GM12878 (cell line): ENCODE data around the gene SPG7. TPM values are rescaled to one million over a fixed set of nuclear protein-coding genes. Genes with fewer than 3 reads are reported as not detected.

Experiments
- ATAC-seq: fragments of 200-7000 bp; cut with Tn5 transposase; 3 replicates; pipeline ENCODE4 v1.9.1; 2020; ENCODE audit warnings: mild to moderate bottlenecking, moderate library complexity
- BruUV-seq: library from RNA; stranded (reverse); fragments of 400-500 nt; replicated peaks from 2 replicates; lab custom pipeline; 2021; lab: Mats Ljungman, UMichigan
- CTCF ChIA-PET: fragments of 300-600 bp; sonication (Branson Sonifier 250); formaldehyde crosslinking; extraction: SDS; loops from one replicate; lab custom pipeline; 2021; ENCODE audit warnings: inconsistent platforms; lab: Yijun Ruan, JAX
- POLR2A ChIA-PET: fragments of 350-600 bp; formaldehyde crosslinking; extraction: SDS; loops from one replicate; lab custom pipeline; 2021; ENCODE audit warnings: inconsistent platforms; lab: Charles Lee
- RAD21 ChIA-PET: fragments of 300-600 bp; sonication (Branson Sonifier 250); formaldehyde crosslinking; loops from one replicate; lab custom pipeline; 2023; ENCODE audit warnings: antibody characterized with exemption; ENCODE audit not compliant: unreplicated experiment; lab: Charles Lee
- SMC1A ChIA-PET: fragments of 300-600 bp; sonication (Branson Sonifier 250); formaldehyde crosslinking; loops from one replicate; lab custom pipeline; 2023; ENCODE audit not compliant: unreplicated experiment, uncharacterized antibody; lab: Charles Lee
- DNase-seq: peaks from one replicate; pipeline ENCODE4 v3.0.0-alpha.2; 2011; ENCODE audit warnings: low read depth, low spot score
- FAIRE-seq: peaks from 3 replicates; lab custom pipeline; 2011; peaks lifted over from hg19 to GRCh38; lab: Jason Lieb, UNC
- H2AFZ ChIP-seq: 2 replicates; pipeline ENCODE4 v1.6.0; 2011; ENCODE audit warnings: low read depth, low read length, control low read depth; ENCODE audit not compliant: control insufficient read depth
- H3K27ac ChIP-seq: 2 replicates; pipeline ENCODE4 v1.5.1; 2011; ENCODE audit warnings: control low read depth; ENCODE audit not compliant: control insufficient read depth, insufficient read depth
- H3K27me3 ChIP-seq, 2 experiments: replicated peaks in 1 of 2; 2 replicates each; pipeline versions ENCODE4 v1.6.0 to v1.6.1; 2011; ENCODE audit warnings: low read length in 1 of 2; ENCODE audit not compliant: control insufficient read depth in 2 of 2, insufficient read depth in 2 of 2
- H3K36me3 ChIP-seq, 2 experiments: 2 replicates each; pipeline ENCODE4 v1.5.1; 2011; ENCODE audit warnings: low read length in 1 of 2; ENCODE audit not compliant: control insufficient read depth in 2 of 2, insufficient read depth in 2 of 2
- H3K4me1 ChIP-seq: 2 replicates; pipeline ENCODE4 v1.6.1; 2011; ENCODE audit warnings: mild to moderate bottlenecking, low read length, moderate library complexity, mixed read lengths; ENCODE audit not compliant: control insufficient read depth, insufficient read depth
- H3K4me2 ChIP-seq: 2 replicates; pipeline ENCODE4 v1.6.0; 2011; ENCODE audit warnings: control low read depth; ENCODE audit not compliant: control insufficient read depth, insufficient read depth
- H3K4me3 ChIP-seq: fragments of 200-600 bp; sonication (generic); 2 replicates; pipeline ENCODE4 v1.5.1; 2016
- H3K79me2 ChIP-seq: 2 replicates; pipeline ENCODE4 v1.6.0; 2011; ENCODE audit warnings: low read length; ENCODE audit not compliant: control insufficient read depth, insufficient read depth
- H3K9ac ChIP-seq: 2 replicates; pipeline ENCODE4 v1.8.0; 2011; ENCODE audit warnings: low read length, control low read depth, mixed read lengths; ENCODE audit not compliant: control insufficient read depth, insufficient read depth
- H3K9me3 ChIP-seq: replicated peaks from 3 replicates; pipeline ENCODE4 v1.5.1; 2011; ENCODE audit warnings: mild to moderate bottlenecking, low read length; ENCODE audit not compliant: control insufficient read depth, insufficient read depth
- H4K20me1 ChIP-seq: 2 replicates; pipeline ENCODE4 v1.6.0; 2011; ENCODE audit not compliant: control insufficient read depth, insufficient read depth
- CHD2 ChIP-seq: IDR thresholded peaks from 2 replicates; pipeline ENCODE4 v1.6.1; 2011; ENCODE audit warnings: low read depth, low read length, improper control_type of control experiment, borderline replicate concordance
- CTCF ChIP-seq, 3 experiments: IDR thresholded peaks in 2 of 3; conservative IDR thresholded peaks in 1 of 3; 2 replicates each; pipeline ENCODE4 v1.5.1; 2011; ENCODE audit warnings: low read depth in 3 of 3, low read length in 3 of 3, mild to moderate bottlenecking in 3 of 3, control low read depth in 2 of 3, moderate library complexity in 2 of 3, inconsistent platforms in 1 of 3, mixed read lengths in 1 of 3; ENCODE audit not compliant: control insufficient read depth in 2 of 3, insufficient read depth in 1 of 3; ENCODE audit errors: extremely low read depth in 1 of 3
- HDAC2 ChIP-seq: fragments of 200-600 bp; sonication (generic); IDR thresholded peaks from 2 replicates; pipeline ENCODE4 v1.6.1; 2017
- IRF3 ChIP-seq: fragments of 450-650 bp; IDR thresholded peaks from 2 replicates; pipeline ENCODE4 v1.6.1; 2014; ENCODE audit warnings: mild to moderate bottlenecking
- IRF4 ChIP-seq: IDR thresholded peaks from 2 replicates; pipeline ENCODE4 v1.6.1; 2011; ENCODE audit warnings: low read depth, low read length
- NFYA ChIP-seq: IDR thresholded peaks from 2 replicates; pipeline ENCODE4 v1.6.1; 2011; ENCODE audit warnings: low read depth, mild to moderate bottlenecking, low read length, improper control_type of control experiment, borderline replicate concordance
- RBBP5 ChIP-seq: fragments of 200-600 bp; sonication (generic); conservative IDR thresholded peaks from 2 replicates; pipeline ENCODE4 v1.6.1; 2016
- RELB ChIP-seq: fragments of 450-650 bp; IDR thresholded peaks from 2 replicates; pipeline ENCODE4 v1.6.1; 2017; ENCODE audit warnings: low read depth, mild to moderate bottlenecking, moderate library complexity
- REST ChIP-seq: IDR thresholded peaks from 2 replicates; pipeline ENCODE4 v1.6.1; 2012; ENCODE audit warnings: mild to moderate bottlenecking, low read depth, low read length
- RFX5 ChIP-seq: IDR thresholded peaks from 2 replicates; pipeline ENCODE4 v1.6.1; 2011; ENCODE audit warnings: low read depth, low read length, improper control_type of control experiment
- SREBF2 ChIP-seq: IDR thresholded peaks from 2 replicates; pipeline ENCODE4 v1.6.1; 2012; ENCODE audit warnings: mild to moderate bottlenecking, low read length
- SUPT20H ChIP-seq: IDR thresholded peaks from 2 replicates; pipeline ENCODE4 v1.6.1; 2011; ENCODE audit warnings: low read depth, mild to moderate bottlenecking, low read length, moderate library complexity, borderline replicate concordance; ENCODE audit not compliant: control insufficient read depth
- ZSCAN29 ChIP-seq: fragments of 450-650 bp; IDR thresholded peaks from 2 replicates; pipeline ENCODE4 v1.6.1; 2017; ENCODE audit warnings: mild to moderate bottlenecking, moderate library complexity
- WGBS: methylation state at CpG from one replicate; pipeline ENCODE4 v1.1.6; 2016; ENCODE audit warnings: low lambda C conversion rate; ENCODE audit not compliant: insufficient replicate concordance, insufficient coverage; ENCODE audit errors: missing lambda C conversion rate; 5-methylcytosine and 5-hydroxymethylcytosine counted together
- in situ Hi-C: fragments of 300-500 bp; cut with MboI; formaldehyde crosslinking; loops from 9 replicates; pipeline ENCODE4 v1.14.3; 2018; ENCODE audit warnings: mixed read lengths
- intact Hi-C: fragments of 100-400 bp; cut with micrococcal nuclease; formaldehyde crosslinking; loops from one replicate; pipeline ENCODE4 v1.14.2; 2022; ENCODE audit not compliant: unreplicated experiment
- polyA plus RNA-seq, 11 experiments: library from polyadenylated mRNA; depleted of rRNA in 4 of 11; unstranded in 6 of 11; stranded (reverse) in 5 of 11; fragments of >200 nt; fragmentation: Nextera tagmentation in 4 of 11; fragmentation: Illumina TruSeq in 1 of 11; extraction: Ambion mirVana in 4 of 11; extraction: Trizol in 1 of 11; gene quantifications; 1 replicate in 1 of 11; 2 replicates in 10 of 11; pipeline versions ENCODE4 v1.2.1 to v1.2.3, GENCODE V29; 2011 to 2016; ENCODE audit warnings: inconsistent platforms in 2 of 11, missing spikeins in 2 of 11, low read depth in 1 of 11
- total RNA-seq, 4 experiments: library from RNA; depleted of rRNA in 3 of 4; stranded (reverse); fragments of >200 nt in 3 of 4; fragmentation: Illumina TruSeq in 1 of 4; extraction: Trizol in 1 of 4; gene quantifications; 2 replicates each; pipeline versions ENCODE4 v1.2.1 to v1.2.3, GENCODE V29; 2013 to 2021

Gene SPG7
- total and polyA plus RNA-seq, 10 of the 15 experiments (the other 5 are each of a cell fraction or from before 2014, with no cell fraction given): 5.9 to 75.9 (median 52.5) TPM

- ATAC-seq: peak; percentile 33; the same call in 2 of the 3 replicates
- CTCF ChIA-PET: no interaction called here
- in situ Hi-C loops: no loop called here
Observed at GRCh38 chr16:89593841-89594240, 85.6 kb downstream of the SPG7 start.

More at GRCh38 chr16:89593841-89594240, 85.6 kb downstream of the SPG7 start:
- no peak for TF ChIP-seq ZSCAN29
- TF ChIP-seq REST: no peak
- no peak for TF ChIP-seq RFX5
- TF ChIP-seq HDAC2: no peak
- TF ChIP-seq SUPT20H: no peak
- no peak for TF ChIP-seq IRF4
- no peak for TF ChIP-seq RBBP5
- TF ChIP-seq CTCF (IDR thresholded peaks at IDR 0.05 in 2 of 3, conservative IDR thresholded peaks at IDR 0.05 in 1 of 3; ENCODE audit: control insufficient read depth in 2 of 3, extremely low read depth in 1 of 3, insufficient read depth in 1 of 3, low read depth in 3 of 3, low read length in 3 of 3): no peak
- TF ChIP-seq IRF3: no peak
- TF ChIP-seq CHD2: no peak
- no peak for TF ChIP-seq SREBF2
- no peak for TF ChIP-seq RELB
- TF ChIP-seq NFYA: no peak
- intact Hi-C loops: no loop called here
- Histone ChIP-seq H3K27me3 (no peaks in the 10 kb centered on the region), H3K27ac (no peak overlapping the region), H3K4me3 (no peak overlapping the region), H2AFZ (no peak overlapping the region), H3K4me1 (no peaks in the 10 kb centered on the region), H3K9ac (no peak overlapping the region), H3K79me2 (no peaks in the 10 kb centered on the region), H3K36me3 (no peaks in the 10 kb centered on the region; a peak in 1 of 4 replicates), H3K9me3 (no peaks in the 10 kb centered on the region), H4K20me1 (no peaks in the 10 kb centered on the region), H3K4me2 (no peak overlapping the region)
- BruUV-seq: no TSS peak
- DNase-seq (no peak), FAIRE-seq (no peak)
- SMC1A ChIA-PET: no interaction called here
- 44% methylated on average over 14 of the region's 15 CpGs for WGBS
- RAD21 ChIA-PET: no interaction called here
- POLR2A ChIA-PET: no interaction called here
